ENCODE data around the gene OXSR1.
"Not testable (repeated sequence)": the region's sequence is repeated elsewhere in the genome, so short reads cannot be mapped to it uniquely, and the experiment has no call there.

Gene OXSR1

DNA sequence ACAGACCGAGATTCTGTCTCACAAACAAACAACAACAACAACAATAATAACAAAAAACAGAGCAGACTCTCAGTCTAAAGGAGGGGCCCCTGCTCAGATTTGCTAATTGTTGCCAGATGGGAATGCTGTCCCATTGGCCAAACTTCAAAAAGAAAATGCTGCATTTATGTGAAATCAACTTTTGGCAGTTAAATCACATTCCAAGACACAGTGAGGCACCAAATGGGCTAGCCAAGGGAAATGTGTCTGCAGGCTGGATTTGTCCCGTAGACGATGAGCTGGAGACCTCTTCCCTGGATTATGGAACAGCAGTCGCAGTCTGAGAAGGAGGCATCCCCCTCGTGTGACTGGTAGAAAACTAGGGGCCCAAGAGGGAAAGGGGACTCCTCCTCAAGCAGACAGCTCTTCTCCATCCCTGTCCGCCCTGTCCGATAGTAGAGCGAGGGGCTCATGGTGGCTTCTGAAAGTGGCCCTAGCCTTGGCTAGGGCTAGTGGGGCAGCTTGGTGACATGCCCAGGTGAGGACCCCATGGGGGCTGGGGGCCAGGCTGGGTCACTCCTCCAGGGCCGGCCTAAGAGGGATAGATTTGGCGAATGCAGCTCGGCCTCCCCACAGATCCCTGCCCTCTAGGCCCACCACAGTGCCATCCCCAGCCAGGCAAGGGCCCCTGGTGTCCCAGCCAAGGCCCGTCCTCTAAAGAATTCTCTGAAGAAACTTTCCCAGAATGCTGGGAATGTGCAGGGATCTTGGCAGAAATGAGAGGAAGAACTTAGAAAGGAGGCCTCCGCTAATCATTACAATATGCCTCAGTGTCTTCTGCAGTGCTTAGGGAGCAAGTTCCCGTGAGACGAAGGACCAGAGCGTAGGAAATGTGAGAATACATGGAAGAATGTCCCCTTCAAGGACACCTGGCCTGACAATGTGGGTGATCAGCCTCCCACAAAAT lies 118.7 kb downstream of the OXSR1 start:
- Histone ChIP-seq H3K36me3 (no peaks in the 10 kb centered on the region), H3K9ac (no peak overlapping the region), H4K20me1 (no peaks in the 10 kb centered on the region), H3K4me1 (peaks cover 0 to 10% (median 0%) of the 10 kb centered on the region in 10 experiments; a peak in 1 of 20 replicates), H3K4me3 (no peak overlapping the region), H3K9me3 (replicated peaks in 1 of 11) (peaks cover 0 to 8% (median 3%) of the 10 kb centered on the region in 11 experiments; a peak in 4 of 22 replicates), H3K27ac (no peak overlapping the region), H3K27me3 (no peaks in the 10 kb centered on the region), H3K4me2 (no peak overlapping the region)
- TF ChIP-seq Cebpa-rat (IDR thresholded peaks at IDR 0.05): no peak

GRCh38 chr3:38284756-38285150 lies 119.4 kb downstream of the OXSR1 start:
- Histone ChIP-seq H3K27ac (no peak overlapping the region), H3K9me3 (replicated peaks in 1 of 11) (peaks cover 0 to 12% (median 4%) of the 10 kb centered on the region in 11 experiments; a peak in 4 of 22 replicates), H3K36me3 (no peaks in the 10 kb centered on the region), H3K4me1 (peaks cover 0 to 10% (median 0%) of the 10 kb centered on the region in 10 experiments; a peak in 1 of 20 replicates), H4K20me1 (no peaks in the 10 kb centered on the region), H3K4me2 (no peak overlapping the region), H3K4me3 (no peak overlapping the region), H3K9ac (no peak overlapping the region), H3K27me3 (no peaks in the 10 kb centered on the region)
- TF ChIP-seq Cebpa-rat (IDR thresholded peaks at IDR 0.05): no peak

DNA sequence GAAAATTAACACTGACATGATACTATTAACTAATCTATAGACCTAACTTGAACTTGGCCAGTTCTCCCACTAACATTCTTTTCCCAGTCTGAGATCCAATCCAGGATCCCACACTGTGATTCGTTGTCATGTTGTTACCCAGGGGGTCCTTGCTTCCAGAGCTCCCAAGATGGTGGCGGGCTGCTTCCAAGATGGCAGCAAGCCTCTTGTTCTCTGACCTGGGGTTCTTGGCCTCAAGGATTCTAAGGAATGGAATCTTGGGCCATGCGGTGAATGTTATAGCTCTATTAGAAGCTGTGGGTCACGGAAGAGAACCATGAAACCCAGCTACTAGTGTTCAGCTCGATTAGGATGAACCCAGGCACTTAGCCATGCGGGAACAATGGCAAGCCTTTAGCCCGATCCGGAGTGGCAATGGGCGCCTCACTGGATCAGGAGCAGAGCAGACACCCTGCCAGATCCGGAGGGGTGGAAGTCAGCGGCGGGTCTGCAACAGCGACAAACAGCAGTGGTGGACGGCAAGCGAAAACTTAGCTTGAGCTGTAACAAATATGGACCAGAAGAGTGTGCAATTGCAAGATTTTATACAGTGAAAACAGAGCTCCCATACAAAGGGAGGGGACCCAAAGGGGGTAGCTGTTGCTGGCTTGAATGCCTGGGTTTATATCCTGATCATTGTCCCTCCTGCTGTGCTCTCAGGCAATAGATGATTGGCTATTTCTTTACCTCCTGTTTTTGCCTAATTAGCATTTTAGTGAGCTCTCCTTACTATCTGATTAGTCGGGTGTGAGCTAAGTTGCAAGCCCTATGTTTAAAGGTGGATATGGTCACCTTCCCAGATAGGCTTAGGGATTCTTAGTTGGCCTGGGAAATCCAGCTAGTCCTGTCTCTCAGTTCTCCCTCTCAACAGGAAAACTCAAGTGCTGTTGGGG lies 124.2 kb downstream of the OXSR1 start:
- H3K36me3 ChIP-seq, H3K9ac ChIP-seq, H4K20me1 ChIP-seq: not testable (repeated sequence)

DNA sequence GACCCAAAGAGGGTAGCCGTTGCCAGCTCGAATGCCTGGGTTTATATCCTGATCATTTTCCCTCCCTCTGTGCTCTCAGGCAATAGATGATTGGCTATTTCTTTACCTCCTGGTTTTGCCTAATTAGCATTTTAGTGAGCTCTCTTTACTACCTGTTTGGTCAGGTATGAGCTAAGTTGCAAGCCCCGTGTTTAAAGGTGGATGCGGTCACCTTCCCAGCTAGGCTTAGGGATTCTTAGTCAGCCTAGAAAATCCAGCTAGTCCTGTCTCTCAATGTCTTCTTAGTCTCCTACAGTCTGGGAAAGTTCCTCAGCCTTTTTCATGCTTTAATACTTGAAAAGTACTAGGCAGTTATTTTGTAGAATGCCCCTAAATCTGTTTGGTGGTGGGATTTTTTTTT lies 131.7 kb downstream of the OXSR1 start:
- not testable (repeated sequence) for H3K4me3 ChIP-seq; H3K36me3 ChIP-seq; H3K4me2 ChIP-seq; H3K27ac ChIP-seq; H4K20me1 ChIP-seq; H3K4me1 ChIP-seq; H3K27me3 ChIP-seq; H3K9ac ChIP-seq; H3K9me3 ChIP-seq (replicated peaks in 1 of 11)

More for the DNA sequence above, 124.2 kb downstream of the OXSR1 start:
- not testable (repeated sequence) for H3K4me2 ChIP-seq, H3K4me3 ChIP-seq, H3K27me3 ChIP-seq, H3K27ac ChIP-seq, H3K4me1 ChIP-seq
- peaks cover 0 to 17% (median 4%) of the 10 kb centered on the region in 11 experiments; a peak in 5 of 22 replicates for H3K9me3 ChIP-seq (replicated peaks in 1 of 11)

DNA sequence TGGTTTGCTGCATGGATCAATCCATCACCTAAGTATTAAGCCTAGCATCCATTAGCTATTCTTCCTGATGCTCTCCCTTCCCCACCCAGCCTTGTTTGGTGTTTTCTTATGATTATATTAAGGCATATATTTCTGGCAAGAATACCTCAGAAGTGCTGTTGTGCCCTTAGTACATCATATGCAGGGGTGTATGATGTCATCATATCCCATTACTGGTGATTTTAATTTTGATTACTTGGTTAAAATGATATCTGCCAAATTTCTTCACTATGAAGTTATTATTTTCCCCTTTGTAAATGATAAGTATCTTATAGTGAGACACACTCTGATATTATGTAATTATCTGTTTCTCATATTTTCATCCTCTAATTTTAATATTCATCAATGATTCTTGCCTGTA lies 132.2 kb downstream of the OXSR1 start:
- Histone ChIP-seq H3K9me3 (replicated peaks in 1 of 11) (no peaks in the 10 kb centered on the region), H3K4me3 (no peak overlapping the region), H3K27ac (no peak overlapping the region), H3K36me3 (no peaks in the 10 kb centered on the region), H3K27me3 (no peaks in the 10 kb centered on the region), H4K20me1 (no peaks in the 10 kb centered on the region), H3K9ac (no peak overlapping the region), H3K4me1 (no peaks in the 10 kb centered on the region), H3K4me2 (no peak overlapping the region)
- TF ChIP-seq Cebpa-rat (IDR thresholded peaks at IDR 0.05): no peak

DNA sequence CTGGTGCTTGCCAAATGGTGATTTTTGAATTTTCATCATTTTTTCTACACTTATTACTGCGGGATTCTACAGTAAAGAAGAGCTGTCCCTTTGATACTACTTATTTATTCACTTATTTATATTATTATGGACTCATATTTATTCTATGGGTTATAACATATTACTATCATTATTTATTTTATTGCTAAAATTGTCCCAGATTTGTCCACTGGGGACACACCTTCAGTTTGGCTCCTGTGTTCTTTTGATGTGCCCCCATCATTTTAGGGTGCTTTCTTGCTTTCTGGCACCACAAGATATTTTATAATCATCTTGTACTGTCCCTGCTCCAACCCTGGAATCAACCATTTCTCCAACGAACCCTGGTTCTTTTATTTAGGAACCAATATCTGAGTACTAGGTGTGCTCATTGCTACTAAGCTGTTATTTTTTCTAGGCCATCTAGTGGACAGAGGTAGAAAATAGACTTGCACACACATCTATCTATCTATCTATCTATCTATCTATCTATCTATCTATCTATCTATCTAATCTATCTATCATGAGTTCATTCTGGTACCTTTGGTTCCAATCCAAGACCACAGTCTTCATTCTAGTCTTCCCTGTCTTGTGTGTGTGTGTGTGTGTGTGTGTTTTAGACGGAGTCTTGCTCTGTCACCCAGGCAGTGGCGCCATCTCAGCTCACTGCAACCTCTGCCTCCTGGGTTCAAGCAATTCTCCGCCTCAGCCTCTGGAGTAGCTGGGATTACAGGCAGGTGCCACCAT lies 132.8 kb downstream of the OXSR1 start:
- Histone ChIP-seq H3K27me3 (no peaks in the 10 kb centered on the region), H3K4me2 (no peak overlapping the region), H3K27ac (no peak overlapping the region), H3K36me3 (no peaks in the 10 kb centered on the region), H3K9ac (no peak overlapping the region), H3K4me1 (no peaks in the 10 kb centered on the region), H3K4me3 (no peak overlapping the region), H3K9me3 (replicated peaks in 1 of 11) (no peaks in the 10 kb centered on the region), H4K20me1 (no peaks in the 10 kb centered on the region)
- TF ChIP-seq Cebpa-rat (IDR thresholded peaks at IDR 0.05): no peak
